ENCODE measurements around the gene OPTC.

DNA sequence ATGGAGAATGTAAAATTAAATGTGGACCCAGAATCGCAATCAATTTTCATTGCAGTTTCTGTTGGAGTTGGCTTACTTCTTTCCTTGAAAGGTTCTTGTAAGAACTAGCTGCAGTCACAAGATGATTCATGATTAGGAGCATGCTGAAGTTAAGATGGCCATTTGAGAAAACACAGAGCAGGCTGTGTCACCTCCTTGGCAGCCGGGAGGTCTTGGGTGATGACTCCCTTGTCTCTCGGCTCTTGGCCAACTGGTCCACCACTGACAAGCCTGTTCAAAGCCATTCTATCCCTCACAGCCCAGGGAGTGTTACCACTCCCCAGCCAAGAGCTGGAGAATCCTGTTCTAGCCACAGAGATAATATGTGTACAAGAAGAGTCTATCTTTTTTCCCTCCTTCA lies 40.6 kb downstream of the OPTC start:
- TF ChIP-seq, protein P1, sequence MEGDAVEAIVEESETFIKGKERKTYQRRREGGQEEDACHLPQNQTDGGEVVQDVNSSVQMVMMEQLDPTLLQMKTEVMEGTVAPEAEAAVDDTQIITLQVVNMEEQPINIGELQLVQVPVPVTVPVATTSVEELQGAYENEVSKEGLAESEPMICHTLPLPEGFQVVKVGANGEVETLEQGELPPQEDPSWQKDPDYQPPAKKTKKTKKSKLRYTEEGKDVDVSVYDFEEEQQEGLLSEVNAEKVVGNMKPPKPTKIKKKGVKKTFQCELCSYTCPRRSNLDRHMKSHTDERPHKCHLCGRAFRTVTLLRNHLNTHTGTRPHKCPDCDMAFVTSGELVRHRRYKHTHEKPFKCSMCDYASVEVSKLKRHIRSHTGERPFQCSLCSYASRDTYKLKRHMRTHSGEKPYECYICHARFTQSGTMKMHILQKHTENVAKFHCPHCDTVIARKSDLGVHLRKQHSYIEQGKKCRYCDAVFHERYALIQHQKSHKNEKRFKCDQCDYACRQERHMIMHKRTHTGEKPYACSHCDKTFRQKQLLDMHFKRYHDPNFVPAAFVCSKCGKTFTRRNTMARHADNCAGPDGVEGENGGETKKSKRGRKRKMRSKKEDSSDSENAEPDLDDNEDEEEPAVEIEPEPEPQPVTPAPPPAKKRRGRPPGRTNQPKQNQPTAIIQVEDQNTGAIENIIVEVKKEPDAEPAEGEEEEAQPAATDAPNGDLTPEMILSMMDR (IDR thresholded peaks at IDR 0.05) = no peak
- TF ChIP-seq EZH2 (IDR thresholded peaks at IDR 0.05; ENCODE audit: borderline replicate concordance, insufficient read depth, low read depth, low read length, poor library complexity, severe bottlenecking) = no peak

Data from B cell (primary cell).